NCI-H2227 (cell line): Measurements from ENCODE around the gene RC3H2.
A peak's percentile ranks its signal among the peaks of the same experiment; 100 is the strongest.

Source experiments
- DNase-seq: peaks from one replicate; lab custom pipeline; 2025; ENCODE audit not compliant: unreplicated experiment; lab: John Stamatoyannopoulos, UW

The RC3H2 gene, protein sequence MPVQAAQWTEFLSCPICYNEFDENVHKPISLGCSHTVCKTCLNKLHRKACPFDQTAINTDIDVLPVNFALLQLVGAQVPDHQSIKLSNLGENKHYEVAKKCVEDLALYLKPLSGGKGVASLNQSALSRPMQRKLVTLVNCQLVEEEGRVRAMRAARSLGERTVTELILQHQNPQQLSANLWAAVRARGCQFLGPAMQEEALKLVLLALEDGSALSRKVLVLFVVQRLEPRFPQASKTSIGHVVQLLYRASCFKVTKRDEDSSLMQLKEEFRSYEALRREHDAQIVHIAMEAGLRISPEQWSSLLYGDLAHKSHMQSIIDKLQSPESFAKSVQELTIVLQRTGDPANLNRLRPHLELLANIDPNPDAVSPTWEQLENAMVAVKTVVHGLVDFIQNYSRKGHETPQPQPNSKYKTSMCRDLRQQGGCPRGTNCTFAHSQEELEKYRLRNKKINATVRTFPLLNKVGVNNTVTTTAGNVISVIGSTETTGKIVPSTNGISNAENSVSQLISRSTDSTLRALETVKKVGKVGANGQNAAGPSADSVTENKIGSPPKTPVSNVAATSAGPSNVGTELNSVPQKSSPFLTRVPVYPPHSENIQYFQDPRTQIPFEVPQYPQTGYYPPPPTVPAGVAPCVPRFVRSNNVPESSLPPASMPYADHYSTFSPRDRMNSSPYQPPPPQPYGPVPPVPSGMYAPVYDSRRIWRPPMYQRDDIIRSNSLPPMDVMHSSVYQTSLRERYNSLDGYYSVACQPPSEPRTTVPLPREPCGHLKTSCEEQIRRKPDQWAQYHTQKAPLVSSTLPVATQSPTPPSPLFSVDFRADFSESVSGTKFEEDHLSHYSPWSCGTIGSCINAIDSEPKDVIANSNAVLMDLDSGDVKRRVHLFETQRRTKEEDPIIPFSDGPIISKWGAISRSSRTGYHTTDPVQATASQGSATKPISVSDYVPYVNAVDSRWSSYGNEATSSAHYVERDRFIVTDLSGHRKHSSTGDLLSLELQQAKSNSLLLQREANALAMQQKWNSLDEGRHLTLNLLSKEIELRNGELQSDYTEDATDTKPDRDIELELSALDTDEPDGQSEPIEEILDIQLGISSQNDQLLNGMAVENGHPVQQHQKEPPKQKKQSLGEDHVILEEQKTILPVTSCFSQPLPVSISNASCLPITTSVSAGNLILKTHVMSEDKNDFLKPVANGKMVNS

DNA sequence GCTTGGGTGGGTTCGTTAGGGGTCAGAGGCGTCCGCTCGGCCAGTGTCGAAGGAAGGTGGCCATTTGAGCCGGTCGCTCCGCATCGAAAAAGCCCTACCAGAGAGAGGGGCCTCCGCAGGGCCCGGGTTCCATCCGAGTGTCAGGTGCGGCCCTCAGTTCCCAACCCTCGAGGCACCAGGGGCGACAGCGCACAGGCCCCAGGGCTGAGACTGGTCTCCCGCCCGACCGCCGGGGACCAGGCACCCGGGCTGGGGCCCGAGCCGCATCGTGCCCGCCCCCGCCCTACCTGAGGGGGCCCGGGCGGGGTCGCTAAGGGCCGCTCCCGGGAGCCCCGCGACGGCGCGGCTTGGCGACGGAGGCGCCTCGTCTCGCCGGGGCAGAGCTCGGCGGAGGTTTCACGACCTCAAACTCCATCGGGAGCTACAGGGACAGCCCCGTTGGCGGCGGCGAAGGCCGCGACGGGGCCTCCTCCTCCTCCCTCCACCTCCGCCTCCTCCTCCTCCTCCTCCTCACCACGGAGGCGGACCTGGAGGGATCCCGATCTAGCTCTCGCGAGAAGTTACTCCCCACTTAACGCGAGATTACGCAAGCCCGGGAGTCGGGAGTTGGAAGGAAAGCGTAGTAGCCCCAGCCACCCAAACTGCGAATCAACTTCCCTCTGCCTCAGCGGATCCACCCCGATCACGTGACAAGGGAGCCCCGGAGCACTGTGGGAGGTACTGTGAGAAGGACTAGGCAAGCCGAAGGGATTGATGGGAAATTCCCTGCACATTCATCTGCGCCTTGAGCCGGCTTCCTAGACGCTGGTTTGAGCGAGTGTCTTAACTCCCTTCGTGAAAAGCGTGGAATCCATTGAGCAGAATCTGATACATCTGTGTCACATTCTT is at the start of gene RC3H2:
RC3H2 (minus strand) TSS at position 537 of the 888 bp plus-strand sequence. CDS start 7,850 bp downstream, outside the sequence.
- DNase-seq = peak; percentile 99

DNA sequence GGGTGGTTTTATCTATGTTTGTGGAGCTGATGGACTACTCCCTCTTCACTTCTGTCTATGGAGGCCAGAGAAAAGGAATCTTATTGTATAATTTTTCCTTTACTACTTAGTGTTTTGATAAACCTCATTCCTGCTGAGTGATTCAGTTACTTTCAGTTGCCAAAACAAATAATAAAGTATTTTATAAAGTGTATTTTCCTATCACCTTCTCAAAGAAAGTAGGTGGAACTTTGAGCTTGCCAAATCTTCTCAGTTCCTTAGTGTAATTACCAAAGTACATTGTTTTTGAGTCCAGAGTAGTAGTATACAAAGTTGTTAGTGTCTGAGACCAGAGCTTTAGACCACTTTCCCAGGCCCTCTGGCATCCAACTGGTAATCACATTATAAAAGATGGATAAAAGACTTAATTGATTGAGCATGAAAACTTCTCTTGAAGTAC is 49.1 kb upstream of the RC3H2 start:
- DNase-seq = no peak

DNA sequence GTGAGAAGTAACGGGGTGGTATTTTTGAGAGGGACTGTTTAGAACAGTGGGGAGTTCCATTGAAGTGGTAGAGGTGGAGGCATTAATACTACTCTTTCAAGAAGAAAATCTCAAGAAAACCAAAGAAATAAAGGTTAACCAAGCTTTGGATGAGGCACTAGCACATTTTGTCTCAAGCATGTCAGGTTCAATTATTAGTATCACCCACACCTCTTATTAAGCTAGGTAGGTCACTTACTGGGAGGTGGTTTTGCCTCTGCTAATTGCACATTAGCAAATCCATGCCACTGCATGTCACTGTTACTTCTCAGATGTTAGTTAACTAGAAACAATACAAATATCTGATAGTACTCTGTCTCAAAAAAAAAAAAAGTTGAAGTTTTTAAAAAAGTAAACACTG is 45.9 kb upstream of the RC3H2 start:
- DNase-seq = no peak

DNA sequence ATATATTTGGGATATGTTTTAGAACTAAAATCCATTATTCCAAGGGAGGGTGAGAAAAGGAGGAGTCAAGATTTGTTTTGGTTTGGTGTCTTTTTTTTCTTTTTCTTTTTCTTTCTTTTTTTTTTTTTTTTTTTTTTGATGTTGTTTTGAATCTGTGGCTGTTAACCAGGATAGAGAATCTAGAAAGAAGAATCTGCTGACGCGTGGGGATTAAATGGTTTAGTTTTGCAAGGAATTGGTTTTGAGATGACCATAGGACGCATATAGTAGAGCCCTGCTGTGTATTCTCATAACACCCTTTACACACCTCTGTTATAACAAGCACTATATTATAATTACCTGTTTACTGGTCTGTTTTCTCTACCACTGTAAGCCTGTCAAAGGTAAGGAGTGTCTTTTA is 45.1 kb upstream of the RC3H2 start:
- DNase-seq = no peak

DNA sequence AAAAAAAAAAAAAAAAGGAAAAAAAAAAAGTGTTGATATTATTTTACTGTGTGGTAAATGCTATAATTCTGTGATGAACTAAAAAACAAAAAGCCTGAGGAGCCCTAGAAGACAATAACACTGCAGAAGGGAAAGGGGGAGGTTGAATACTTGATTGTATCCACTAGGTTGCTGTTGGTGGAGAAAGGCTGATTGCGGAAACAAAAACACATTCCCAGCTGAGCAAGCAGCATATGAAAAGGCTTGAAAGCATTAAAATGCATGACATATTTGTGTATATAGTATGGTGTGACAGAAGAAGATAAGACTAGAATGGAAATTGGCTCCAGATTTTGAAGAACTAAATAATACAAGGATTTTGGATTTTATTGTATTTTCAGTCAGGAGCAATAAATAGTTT is 44.5 kb upstream of the RC3H2 start:
- no peak for DNase-seq

DNA sequence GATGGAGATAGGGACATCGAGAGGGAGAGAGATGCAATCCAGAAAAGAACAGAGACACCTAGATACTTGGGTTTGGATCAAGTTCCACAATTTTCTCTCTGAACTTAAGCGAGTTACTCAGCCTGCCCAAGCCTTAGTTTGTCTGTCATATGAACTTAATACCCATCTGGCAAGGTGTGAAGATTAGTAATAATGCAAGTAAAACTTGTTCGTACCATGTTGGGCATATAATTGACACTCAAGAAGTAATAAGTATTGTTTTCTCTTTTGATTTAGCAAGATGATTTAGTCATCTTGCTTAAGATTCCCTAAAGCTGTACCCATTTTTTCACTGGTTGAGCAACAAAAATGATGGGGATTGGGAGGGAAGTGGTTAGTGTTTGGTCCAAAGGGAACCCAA is 43.2 kb upstream of the RC3H2 start:
- DNase-seq = no peak

DNA sequence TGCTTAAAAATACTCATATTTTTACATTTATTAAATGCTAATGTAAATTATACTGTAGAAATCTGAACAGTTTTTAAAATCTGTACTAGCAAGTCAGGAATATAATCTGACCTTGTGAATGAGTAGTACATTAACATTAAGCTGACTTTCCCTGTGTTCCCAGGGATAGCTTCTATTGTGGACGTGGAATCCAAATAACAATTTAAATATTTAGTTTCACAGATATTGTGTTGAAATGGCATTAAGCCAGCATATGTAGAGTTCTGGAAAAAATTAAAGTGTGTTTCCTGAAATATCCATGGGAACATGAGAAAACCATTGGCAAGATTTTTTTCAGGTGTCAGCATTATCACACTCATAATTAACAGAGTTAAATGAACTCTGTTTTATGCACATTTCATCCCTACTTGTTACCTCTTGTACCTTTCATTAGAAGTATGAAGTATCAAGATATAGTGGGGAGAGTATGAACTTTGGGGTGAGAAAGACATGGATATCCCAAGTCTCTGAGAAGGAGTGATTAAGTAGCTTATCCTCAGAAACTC is 41.4 kb upstream of the RC3H2 start:
- DNase-seq = no peak

DNA sequence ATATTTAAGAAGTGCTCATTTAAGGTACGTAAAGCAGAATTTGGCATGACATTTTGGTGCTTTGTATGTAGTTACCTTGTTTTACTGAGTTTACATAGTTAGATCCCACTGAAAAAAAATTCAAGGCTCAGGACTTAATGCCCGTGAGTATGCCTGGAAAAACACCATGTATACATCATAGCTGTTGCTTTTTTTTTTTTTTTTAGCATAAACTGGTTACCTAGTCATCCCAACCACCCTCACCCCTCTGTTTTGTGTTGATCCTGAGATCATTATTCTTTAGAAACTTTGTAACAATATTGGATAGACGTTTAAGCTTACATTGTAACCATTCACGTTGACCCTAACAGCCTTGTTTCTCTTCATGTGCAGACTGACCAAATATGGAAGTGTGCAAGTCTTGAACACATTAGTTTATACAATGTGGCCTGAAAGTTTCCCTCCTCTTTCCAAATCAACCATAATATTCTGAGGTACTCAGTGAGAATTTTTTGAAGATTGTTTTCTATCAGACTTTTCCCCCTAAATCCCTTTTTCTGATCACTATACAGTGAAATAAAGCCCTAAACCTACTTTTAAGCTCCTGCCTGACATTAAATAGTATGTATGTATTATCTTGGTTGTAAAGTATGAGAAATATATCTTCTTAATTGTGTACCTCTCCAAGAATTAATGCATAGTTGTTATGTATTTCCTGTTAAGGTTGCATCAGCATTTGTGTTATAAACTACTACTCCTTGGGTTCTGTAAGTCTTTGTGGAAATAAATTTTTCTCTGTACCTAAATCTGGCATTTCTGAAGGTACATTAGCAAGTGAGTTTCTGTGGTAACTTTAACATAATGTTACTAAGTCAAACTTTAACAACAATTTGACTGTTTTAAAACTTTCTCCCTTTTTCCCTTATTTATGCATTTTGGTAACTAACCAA is 40.1 kb upstream of the RC3H2 start:
- no peak for DNase-seq

DNA sequence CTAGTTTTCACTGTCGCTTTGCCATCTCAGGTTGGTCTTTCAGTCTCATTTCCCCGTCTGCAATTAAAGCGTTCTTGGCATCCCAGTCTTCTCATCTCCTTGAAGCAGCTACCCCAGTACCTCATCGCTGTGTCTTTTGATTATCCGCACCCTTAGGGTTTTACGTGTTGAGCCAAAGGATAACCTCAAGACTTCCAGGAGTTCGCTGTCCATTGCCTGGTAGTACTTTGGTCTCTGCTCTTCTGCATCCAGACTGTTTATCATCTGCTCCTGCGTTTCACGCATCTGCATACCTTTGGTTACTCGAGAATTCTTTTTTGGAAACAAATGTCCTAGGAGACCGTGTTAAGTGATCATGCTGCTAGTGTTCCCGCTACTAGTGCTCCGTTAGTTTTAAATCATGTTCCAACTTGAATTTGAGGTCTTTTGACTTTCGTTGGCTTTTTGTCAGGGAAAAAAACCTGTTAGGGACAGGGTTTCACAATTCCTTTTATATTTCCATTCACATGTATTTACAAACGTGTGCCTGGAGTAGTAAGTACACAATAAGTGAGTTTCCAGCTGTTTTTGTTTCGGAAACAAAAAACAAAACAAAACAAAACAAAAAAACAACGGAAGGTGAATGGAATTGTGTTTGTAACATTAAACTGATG is 36.5 kb upstream of the RC3H2 start:
- no peak for DNase-seq

DNA sequence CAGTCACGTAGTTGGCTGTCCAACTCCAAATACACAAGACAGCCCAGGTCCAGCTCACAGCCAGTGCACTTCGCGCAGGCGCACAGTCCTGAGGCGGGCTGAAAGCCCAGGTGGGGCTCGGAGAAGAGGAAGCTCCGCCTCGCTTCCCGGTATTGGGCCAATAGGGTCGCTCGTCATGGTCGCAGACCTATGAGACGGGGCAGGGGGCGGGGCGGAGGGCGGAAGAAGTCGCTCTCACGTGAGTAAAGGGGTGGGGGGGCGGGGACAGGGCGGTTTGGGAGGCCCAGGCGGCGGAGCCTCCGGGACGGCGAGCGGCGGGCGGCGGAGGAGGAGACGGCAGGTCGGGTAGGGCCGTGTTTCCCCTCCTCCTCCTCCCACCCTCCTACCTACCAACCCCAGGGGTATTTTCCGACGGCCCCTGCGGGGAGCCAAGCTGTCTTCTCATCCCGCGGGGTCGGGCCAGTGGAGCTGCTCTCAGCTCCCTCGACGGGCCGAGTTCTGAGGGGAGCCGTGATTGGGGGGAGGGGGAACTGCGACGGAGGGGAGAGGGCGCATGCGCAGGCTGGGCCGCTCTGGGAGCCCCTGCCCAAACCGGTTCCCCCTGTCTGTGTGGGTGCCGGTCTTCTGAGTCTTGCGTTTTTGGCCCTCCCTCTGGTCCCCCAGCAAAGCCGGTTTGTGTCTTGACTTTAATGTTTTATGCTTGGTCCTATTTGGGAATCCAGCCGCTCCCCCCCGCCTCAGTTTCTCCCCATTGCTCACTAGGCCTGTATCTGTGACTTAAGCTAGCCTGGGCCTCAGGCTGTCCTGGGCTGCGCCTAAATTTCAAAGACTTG is 35.8 kb upstream of the RC3H2 start, which contains the start of gene RABGAP1:
RABGAP1 (plus strand) TSS at position 272 of the 833 bp plus-strand sequence. CDS start 16,040 bp downstream, outside the sequence.
- peak; percentile 97 for DNase-seq

DNA sequence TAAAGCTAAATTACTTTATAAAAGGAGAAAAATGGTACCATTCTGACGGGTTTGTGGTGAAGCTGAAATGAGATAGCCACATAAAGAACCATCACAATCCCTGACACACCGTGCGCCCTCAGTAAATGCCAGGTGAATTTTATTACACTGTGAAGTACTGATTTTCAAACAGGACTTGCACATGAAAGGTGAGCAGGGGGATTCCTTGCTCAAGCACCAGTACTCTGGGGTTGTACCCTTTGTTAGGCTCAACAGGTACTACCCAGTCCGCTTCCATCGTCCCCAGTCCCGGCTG is 35.2 kb upstream of the RC3H2 start:
- no peak for DNase-seq

DNA sequence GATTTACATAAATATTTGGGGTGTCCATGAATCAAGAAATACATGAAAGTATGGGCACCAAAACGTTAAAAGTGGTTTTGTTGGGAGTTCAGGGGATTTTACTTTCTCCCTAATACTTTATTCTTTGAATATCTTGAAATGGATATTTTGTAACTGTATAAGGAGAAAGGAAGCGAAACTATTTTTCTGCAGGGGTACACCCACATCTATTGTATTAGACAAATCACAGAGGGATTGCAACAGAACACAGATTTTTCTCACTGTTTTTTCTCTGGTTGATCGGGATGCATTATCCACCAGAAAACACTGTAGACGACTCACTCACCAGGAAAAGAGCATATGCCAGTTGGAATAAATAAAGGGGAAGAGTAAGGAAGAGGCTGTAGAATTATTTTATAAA is 34.4 kb upstream of the RC3H2 start:
- DNase-seq = no peak

DNA sequence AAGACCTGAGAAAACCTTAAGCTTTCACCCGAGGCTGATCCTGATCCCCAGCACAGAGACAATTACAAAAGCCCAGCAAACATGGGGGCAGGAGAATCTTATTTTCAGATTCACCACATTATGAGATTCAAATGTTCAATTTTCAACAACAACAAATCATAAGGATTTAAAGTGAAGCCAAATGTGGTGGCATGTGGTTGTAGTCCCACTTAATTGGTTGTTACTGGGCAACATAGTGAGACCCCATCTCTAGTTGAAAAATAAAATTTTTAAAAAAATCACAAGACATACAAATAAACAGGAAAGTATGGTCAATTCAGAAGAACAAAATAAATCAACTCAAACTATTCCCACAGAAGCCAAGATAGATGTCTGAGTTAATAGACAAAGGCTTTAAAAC is 31.7 kb upstream of the RC3H2 start:
- DNase-seq = no peak

DNA sequence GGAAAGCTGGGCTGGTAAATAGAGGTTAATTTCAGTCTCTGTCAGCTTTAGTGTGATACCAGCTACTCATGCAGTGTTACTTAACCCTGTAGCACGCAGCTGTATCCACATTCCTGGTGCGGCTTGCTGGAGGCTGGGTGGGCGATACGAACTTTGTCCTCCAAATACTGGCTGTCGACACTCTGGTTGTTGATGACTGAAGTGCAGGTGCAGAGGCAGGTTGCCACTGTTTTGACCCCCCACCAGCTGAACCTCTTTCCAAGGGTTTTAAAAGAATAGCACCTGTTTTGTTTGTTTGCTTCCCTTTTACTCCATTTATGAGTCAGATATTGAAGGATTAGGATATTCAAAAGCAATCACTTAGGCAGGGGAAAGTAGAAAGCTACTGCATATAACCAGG is 31.3 kb upstream of the RC3H2 start:
- DNase-seq = no peak

DNA sequence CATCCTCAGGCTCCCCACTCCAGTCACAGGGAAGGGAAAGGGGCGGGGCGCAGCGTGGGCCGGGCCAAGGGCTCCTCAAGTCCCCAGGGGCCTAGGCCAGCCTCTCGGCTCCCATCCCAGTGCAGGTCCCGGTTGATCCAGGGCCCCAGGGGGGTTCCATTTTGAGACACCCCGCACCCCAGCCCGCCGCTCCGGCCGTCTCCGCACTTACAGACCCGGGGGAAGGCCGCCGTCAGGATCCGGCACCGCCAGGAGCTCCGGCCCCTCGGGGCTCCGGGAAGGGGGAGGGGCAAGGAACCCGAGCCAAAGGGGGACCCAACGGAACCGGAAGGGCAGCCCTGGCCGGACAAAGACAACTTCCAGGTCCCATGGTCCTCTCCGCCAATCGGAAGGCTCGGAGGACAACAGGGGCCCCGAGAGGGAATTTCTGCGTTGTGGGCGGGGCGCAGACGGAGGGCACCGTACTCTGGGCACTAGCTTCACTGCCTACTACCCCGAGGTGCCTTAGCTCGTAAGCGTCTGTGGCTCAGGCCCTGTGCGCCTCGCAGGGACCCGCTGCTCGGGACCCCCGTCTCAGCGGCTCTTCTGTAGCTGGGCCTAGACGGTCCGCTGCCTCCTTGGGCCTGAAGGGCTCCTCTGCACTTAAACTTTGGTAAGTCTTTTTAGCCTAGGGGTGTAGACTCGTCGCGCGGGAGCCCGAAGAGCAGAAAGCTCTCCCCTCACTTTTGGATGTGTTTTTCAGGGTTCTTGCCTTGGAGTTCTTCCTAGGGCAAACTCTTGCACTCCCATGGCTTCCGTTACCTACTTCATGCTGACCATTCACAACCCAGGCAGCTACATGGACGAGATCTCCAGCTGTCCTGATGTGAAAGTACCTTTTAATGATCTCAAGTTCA is 26.3 kb upstream of the RC3H2 start, which contains the start of gene ZBTB26:
ZBTB26 (minus strand) TSS at position 287 of the 896 bp plus-strand sequence. CDS start 11,578 bp downstream, outside the sequence.
- peak; percentile 94 for DNase-seq

DNA sequence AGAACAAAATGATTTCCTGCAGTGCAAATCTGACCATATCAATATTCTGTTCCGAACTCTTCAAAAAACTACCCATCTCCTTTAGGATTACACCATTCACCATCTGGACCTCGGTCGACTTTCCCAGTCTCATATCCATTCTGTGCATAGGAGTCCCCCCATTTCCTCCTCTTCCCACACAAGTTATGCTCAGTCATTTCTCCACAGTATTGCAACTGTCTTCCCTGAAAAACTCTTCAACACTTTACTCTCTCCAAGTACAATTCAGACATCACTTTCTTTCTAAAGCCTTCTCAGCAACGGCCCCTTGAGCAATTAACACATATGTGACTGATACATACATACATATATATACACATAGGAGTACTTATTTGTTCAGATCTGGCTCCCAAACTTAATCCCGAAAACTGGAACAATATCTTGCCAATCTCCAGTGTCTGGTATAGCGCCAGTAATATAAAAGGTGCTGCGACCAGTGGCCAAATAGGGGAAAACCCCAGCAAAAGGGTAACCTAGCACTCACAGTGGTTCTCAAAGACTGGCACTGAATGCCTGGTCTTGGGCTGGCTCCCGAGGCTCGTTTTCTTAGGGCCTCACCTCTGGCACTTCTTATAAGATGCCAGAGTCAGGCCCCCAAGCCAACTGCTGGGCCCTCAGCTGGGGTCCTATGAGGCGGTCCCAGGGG is 25.5 kb upstream of the RC3H2 start:
- no peak for DNase-seq
